GM18502 (cell line): ENCODE measurements around the gene DNAJB6.
"Not testable (repeated sequence)": the region's sequence is repeated elsewhere in the genome, so short reads cannot be mapped to it uniquely, and the experiment has no call there.

Experiments
- ATAC-seq: cut with Tn5 transposase; IDR thresholded peaks from one replicate; pipeline ENCODE4 v1.9.1; 2021; ENCODE audit warnings: mild to moderate bottlenecking; ENCODE audit not compliant: unreplicated experiment, poor library complexity

DNAJB6 gene

DNA sequence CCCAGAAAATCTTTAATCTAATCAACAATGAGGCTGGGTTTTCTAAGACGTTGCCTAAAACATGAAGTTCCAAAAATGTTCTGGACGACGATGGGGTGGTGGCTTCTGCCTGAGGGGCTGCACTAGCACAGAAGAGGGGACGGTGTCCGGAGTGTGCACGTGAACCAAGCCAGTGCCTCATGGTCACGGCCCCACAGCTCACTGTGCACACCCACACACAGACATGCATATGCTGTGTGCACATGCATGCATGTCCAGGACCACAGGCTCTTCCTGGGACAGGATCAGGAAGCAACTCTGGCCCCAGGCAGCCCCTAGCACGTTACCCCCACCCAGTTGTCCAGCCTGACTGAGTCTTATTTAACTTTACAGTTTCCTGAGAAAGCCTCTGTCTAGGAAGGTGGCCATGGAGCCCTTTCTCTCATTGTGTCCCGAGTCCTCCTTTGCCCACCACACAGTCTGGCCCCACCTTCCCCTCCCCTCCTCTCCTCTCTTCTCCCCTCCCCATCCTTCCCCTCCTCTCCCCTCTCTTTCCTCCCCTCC, 100.8 kb downstream of the DNAJB6 start:
- ATAC-seq, result no peak

DNA sequence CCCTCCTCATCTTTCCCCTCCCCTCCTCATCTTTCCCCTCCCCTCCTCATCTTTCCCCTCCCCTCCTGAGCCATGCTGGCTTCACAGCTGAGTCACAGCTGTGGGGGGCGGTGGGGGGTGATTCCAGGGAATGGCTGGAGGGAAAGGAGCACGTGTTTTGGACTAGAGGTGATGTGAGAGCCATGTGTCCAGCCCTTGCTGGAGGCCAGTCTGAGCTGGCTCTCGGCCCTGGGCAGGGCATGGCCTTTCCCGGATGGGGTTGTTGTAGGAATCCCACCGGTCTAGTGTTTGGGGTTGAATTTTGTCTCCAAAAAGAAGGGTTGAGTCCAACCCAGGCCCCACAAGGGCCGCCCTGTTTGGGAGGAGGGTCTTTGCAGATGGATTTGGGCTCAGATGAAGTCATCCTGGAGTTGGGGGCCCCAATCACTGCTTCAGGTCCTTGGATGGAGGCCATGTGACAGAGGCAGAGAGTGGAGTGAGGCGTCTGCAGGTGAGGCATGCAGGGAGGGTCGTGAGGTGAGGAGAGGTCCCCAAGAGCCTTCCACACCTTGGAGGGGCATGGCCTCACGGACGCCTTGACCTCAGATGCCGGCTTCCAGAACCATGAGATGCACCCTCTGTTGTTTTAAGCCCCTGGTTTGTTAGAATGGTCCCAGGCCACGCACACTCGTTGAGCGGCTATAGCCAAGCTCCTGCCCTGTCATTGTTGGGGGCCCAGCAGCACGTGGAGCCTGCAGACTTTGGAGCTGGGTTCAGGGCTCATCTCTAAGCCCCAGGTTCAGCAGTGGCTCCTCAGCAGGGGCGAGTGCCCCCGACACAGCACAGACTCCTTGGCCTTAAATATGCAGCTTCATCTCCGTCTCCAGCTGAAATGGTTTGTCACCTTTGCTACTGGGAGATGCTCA, 101.6 kb downstream of the DNAJB6 start:
- no peak for ATAC-seq

DNA sequence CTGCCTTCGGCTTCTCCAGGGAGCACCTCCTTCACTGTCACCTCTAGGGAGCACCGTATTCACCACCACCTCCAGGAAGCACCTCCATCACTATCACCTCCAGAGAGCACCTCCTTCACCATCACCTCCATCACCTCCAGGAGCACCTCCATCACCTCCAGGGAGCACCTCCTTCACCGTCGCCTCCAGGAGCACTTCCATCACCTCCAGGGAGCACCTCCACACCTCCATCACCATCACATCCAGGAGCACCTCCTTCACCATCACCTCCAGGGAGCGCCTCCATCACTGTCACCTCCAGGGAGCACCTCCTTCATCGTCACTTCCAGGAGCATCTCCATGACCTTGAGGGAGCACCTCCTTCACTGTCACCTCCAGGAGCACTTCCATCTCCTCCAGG, 102.3 kb downstream of the DNAJB6 start:
- ATAC-seq, result no peak

DNA sequence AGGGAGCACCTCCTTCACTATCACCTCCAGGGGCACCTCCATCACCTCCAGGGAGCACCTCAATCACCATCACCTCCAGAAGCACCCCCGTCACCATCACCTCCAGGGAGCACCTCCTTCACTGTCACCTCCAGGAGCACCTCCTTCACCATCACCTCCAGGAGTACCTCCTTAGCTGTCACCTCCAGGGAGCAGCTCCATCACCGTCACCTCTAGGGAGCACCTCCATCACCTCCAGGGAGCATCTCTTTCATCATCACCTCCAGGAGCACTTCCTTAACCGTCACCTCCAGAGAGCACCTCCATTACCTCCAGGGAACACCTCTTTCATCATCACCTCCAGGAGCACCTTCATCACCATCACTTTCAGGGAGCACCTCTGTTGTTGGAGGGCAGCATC, 103.0 kb downstream of the DNAJB6 start:
- ATAC-seq, result no peak

DNA sequence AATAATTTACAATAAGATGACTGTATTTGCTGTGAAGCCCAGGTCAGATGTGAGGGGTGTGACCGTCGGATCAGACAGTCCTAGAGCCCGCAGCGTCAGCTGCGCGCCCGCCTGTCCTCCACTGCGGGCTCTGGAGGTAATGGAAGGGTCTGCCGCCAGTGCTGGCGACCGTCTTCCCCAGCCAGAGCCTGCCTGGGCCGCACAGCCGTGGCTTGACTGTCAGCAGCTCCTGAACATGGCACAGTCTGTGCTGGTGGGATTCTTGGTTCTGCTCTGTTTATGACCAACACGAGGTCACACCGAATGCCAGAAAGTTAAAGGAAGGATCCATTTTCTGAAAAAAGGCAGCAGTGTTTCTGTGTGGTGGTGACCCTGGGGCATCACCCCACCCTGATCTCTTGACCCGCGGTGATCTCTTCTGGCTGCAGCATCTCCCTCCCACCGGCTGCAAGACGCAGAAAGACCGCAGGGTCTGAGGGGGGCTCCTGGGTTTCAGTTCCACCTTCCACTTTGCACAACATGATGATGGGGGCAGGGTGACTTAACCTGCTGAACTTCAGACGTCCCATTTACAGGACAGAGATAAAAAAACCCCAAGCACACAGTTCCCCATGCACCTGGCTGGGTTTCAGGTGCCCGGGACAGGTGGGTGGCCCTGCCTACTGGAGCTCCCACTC, 103.7 kb downstream of the DNAJB6 start:
- ATAC-seq, result no peak

DNA sequence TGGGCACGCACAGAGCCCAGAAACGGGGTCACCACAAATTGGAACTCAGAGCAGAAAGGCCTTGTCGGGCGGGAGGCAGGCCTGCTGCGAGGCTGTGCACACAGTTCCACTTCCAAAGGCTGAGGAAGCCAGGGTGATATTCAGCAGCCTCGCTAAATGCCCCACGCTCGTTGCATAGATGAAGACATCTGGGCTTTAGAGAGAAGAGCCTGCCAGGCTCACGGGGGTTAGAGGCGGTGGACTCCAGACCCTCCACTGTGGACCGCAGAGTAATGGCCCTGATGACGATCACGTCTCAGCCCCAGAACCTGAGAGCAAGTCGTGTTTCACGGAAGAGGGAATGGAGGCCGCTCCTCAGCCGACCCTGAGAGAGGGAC, 104.2 kb downstream of the DNAJB6 start:
- ATAC-seq, result no peak

DNA sequence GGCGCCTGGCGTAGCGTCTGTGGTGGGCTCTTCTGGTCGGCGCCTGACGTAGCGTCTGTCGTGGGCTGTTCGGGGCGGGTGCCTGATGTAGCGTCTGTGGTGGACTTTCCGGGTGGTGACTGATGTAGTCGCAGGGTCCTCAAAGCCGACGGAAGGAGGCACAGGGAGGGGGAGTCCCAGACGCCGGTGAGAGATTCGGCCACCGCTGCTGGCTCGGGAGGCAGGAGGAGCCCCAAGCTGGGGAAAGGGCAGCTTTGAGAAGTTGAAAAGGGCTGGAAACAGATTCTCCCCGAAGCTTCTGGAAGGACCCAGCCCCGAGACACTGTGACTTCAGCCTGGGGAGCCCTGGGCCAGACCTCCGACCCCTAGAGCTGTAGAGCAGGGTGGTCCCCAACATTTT, 105.7 kb downstream of the DNAJB6 start:
- no peak for ATAC-seq

DNA sequence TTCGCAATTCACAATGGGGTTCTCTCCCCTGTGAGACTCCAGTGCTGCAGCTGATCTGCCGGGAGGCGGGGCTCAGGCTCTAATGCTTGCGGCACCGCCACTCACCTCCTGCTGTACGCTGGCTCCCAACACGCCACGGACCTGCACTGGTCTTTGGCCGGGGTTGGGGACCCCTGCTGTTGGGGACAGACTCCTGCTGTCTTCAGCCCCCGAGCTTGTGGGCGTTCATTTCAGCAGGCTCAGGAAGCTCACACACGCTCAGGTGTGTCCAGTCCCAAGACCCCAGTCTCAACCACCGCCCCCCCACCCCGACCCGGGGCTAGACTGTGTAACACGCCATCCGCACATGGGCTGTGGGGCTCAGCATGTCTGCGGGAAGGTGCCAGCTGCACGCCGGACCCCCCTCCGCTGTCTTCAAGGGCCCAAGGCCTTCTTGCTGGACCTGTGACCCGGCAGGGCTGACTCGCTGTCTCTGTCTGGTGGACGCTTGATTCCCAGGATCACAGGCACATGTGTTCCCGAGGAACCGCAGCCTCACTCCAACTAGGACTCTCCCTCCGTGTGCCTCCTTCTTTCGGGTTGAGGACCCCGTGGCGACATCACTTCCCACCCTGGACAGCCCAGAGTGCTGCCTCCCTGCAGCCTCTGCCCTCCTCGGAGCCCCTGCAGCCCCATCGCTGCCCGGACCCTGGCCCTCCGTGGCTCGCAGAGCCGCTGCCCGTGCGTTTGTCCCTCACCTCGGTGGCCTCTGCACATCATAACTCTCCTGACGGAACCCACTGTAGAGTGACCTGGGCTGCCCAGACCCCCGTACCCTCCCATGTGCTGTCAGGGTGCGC, 106.4 kb downstream of the DNAJB6 start:
- ATAC-seq, result no peak

DNA sequence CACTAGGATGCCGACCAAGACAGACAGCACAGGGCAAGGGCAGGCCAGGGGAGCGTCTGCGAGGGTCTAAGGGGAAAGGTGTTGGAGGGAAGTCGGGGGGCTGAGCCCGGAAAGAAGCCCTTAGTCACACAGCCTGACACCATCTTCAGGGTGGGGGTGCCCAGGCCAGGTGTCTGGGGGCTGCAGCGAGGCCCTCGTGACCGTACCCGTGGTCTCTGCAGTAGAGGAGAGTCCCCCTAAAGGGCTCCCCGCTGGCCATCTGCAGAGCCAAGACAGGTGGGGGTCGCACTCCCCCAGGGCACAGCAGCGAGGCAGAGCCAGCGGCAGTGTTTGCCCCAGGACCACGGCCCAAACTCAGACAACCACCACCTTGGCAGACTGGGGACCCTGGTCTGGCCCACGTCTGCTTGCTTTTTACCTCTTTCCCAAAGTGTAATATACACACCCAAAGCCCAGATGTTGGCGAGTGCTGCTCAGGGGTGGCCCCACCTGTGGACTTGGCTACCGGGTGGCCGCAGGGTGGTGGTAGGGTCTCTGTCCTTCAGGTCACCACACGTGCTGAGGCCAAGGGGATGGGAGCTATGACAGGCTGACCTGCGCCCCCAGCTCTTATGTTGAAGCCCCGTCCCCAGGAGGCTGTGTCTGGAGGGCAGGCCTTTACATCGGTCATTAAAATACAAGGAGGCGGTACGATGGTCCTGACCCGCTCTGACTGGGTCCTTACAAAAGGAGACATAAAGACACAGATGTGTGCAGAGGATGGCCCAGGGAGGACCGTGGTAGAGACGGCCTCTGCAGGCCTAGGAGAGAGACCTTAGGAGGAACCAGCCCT, 107.4 kb downstream of the DNAJB6 start:
- no peak for ATAC-seq

DNA sequence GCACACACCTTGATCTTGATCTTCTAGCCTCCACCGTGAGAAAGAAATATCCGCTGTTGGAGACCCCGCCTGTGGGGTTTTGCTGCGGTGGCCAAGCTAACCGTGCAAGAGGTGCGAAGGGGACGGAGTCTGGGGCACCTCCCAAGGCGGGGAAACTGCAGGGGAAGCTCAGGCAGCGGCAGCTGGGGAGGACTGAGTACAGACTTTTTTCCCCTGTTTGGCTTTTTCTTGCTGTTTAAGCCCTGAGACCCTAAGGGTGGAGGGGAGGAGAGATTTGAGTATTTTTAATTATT, 108.0 kb downstream of the DNAJB6 start:
- ATAC-seq, result no peak

DNA sequence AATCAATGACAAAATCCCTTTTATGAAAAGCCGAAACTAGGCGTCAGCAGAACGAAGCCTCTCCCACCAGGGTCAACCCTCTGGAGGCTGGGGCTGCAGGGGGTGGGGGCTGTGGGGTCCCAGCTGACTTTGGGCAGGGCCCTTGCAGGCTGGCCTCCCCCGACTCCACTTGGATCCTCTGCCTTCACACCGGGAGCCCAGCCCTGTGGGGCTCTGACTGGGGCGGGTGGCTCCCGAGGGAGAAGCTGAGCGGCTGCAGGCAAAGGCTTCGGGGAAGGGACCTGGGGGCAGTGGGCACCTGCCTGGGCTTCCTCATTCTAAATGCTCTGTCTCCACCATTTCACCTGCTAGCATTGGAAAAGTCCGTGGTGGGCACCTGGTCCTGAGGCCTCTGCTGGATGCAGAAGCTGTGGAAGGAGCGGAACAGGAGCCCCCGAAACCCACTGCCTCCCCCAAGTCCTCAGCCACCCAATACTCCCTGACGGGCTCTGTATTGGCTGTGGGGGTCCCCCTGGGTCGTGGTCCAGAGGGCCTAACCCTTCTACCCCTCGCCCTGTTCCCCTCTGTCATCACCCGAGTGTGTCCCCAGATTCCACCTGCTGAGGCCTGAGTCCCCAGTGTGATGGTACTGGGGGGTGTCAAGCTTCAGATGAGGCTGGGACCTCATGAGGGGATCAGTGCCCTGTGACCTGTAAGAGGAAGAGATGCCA, 108.6 kb downstream of the DNAJB6 start:
- no peak for ATAC-seq

DNA sequence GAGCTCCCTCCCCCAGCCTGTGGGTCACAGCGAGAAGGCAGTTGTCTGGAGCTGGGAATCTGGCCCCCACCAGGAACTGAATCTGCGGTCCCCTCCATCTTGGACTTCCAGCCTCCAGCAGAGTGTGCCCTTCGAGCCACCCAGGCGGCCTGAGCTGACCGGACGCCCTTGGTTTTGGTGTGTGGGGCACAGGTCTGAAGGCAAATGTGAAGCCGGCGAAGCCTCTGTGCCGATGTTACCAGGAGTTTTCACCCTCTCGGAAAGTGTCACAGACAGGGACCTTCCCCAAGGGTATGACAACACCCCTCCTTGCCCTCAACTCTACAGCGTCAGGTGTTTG, 109.1 kb downstream of the DNAJB6 start:
- ATAC-seq, result no peak

DNA sequence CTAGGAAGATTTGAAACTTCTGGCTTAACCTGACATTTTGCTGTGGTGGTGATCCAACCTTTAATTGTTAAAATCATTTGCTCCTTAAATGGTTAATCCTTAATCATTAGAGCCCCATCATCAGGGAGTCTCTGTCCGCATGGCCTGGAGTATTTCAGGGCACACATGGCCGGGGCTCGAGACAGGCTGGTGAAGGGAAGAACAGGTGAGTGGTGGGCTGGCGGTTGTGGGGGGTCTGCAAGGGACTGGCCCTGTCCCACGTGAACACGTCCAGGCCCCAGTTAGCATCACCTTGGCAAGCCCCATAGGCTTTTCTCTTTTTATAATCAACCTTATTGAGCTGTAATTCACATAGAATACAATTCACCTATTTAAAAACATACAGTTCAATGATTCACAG, 109.5 kb downstream of the DNAJB6 start:
- ATAC-seq, result no peak

DNA sequence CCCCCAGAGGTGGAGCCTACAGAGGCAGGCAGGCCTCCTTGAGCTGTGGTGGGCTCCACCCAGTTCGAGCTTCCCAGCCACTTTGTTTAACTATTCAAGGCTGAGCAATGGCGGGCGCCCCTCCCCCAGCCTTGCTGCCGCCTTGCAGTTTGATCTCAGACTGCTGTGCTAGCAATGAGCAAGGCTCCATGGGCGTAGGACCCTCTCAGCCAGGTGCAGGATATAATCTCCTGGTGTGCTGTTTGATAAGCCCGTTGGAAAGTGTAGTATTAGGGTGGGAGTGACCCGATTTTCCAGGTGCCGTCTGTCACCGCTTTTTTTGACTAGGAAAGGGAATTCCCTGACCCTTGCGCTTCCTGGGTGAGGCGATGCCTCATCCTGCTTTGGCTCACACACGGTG, 117.2 kb downstream of the DNAJB6 start:
- not testable (repeated sequence) for ATAC-seq

DNA sequence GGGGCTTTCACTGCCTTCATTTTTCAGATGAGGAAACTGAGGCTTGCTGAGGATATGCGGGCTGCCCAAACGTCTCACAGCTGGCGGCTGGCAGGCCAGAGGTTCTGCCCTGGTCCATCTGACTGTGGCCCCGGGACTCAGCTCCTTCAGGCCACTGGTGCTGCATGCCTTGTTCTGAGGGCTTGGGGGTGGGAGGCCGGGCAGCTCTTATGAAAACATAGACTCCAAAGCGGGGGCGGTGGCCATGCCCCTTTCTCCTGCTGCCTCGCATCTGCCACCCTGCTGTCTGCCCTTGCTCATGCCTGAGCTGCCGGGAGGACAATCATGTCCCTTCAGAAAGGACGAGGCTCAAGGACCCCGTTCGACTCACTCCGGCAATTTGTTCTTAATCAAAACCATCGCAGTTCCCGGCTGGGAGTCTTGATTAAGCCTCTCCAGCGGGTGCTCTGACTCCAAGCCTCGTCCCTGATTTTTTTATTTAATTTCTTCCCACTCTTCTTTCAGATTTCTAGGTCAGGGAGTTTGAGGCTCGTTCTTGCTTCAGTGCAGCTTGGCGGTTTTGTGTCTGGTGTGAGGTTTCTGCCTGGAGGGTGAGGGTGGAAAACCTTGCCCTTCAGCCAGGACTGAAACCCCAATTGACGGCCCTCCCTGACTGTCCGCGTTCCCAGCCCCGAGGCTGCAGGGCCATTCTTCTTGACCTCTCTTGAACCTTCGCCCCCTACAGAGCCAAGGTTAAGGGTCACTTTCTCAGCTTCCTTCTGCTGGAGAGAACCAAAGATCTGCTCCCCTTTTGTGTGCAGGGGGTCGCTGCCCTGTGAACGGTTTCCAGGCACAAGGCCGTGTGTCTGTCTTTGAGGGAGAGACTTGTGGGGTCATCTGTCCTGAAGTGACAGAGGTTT, 120.8 kb downstream of the DNAJB6 start:
- no peak for ATAC-seq

DNA sequence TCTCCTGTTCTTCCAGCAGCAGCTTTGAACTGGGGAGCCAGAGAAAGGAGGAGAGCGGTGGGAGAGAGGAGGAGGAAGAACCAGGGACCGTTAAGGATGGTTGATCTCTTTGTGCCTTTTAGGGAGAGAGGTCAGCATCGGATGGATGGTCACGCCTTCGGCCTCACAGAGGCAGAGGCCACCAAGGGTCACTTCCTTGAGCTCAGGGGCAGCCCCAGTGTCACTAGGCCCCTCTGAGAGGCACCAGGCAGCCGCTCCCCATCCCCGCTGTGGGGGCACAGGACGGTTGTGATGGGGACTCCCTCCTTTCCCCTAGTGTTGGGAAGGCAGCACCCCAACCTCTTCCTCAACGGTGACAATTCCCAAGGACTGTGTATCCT, 121.4 kb downstream of the DNAJB6 start:
- ATAC-seq, result no peak

DNA sequence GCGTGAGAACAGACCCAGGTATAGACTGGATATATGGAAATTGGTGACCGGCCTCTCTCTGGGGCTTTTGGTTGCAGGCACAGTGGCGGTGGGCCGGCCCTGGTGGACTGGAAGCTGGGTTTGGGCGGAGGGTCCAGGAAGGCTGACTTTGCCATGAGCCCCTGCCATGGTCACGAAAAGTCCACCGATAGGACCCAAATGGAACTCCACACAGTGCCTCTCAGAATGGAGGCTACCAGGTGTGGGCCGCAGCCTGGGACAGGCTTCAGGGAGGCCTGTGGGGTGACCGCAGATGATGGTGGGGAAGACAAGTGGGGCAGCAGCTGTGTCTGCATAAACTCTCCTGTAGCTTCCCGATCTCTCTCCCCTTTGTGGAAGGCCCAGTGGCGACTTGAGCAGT, 123.2 kb downstream of the DNAJB6 start:
- ATAC-seq, result no peak

DNA sequence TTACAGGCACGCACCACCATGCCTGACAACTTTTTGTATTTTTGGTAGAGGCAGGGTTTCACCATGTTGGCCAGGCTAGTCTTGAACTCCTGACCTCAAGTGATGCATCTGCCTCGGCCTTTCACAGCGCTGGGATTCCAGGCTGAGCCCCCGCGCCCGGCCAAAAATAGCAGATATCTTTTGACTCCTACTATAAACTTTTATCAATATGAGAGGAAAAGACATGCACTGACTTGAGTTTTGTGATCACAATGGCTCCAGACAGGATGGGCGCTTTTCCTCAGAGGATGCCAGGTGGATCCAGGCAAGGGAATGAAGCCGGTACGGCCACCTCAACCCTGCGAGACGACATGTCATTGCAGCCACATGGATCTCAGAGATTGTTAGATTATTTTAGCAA, 123.9 kb downstream of the DNAJB6 start:
- ATAC-seq, result no peak
